Uterus (tissue), 2 donors: ENCODE measurements around the gene RBMS1.

ENCODE experiments used
- POLR2A ChIP-seq, 2 donors: fragments of 450-650 bp; IDR thresholded peaks; one replicate each; pipeline ENCODE4 v1.6.1; 2016; ENCODE audit warnings: antibody characterized with exemption in 2 of 2, mild to moderate bottlenecking in 1 of 2, moderate library complexity in 1 of 2
- TF ChIP-seq, protein P1 (sequence below), 4 experiments: fragments of 200-600 bp in 2 of 4; fragments of 450-650 bp in 2 of 4; sonication (generic) in 2 of 4; IDR thresholded peaks; one replicate each; pipeline ENCODE4 v1.5.1; 2016 to 2019; ENCODE audit warnings: antibody characterized with exemption in 4 of 4, mild to moderate bottlenecking in 2 of 4, moderate library complexity in 1 of 4

DNA sequence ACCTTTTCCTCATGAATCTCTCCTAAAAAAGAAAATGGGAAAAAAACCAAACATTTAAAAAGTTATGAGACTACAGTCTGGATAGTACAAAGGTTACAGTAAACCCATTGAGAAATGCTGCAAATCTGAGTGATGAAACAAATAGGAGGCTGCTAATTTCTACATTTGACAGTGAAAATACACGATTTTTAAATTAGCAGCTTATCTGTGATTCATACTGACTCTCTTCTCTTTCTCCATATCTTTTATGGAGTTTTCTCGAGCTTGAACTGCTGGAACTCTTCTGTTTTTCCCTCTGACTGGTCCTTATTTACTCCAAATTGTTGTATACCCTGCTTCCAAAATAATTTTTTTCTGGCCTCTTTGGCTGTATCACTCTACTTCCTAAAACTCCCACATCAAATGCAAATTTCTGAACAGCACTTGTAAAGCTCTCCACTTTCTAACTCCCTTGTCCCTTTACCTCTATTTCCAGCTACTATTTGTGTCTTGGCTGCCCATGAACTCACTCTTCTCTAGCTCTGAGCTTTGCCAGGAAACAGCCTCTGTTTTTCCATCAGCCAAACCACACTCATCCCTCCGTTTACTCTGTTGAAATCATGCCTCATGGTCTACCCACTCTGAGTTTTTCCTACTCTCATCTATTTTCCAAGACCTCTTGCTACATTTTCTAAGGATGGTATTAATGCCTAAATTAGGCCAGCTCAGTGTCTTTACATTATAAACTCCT, 73.7 kb downstream of the RBMS1 start:
- TF ChIP-seq, protein P1, sequence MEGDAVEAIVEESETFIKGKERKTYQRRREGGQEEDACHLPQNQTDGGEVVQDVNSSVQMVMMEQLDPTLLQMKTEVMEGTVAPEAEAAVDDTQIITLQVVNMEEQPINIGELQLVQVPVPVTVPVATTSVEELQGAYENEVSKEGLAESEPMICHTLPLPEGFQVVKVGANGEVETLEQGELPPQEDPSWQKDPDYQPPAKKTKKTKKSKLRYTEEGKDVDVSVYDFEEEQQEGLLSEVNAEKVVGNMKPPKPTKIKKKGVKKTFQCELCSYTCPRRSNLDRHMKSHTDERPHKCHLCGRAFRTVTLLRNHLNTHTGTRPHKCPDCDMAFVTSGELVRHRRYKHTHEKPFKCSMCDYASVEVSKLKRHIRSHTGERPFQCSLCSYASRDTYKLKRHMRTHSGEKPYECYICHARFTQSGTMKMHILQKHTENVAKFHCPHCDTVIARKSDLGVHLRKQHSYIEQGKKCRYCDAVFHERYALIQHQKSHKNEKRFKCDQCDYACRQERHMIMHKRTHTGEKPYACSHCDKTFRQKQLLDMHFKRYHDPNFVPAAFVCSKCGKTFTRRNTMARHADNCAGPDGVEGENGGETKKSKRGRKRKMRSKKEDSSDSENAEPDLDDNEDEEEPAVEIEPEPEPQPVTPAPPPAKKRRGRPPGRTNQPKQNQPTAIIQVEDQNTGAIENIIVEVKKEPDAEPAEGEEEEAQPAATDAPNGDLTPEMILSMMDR (IDR thresholded peaks at IDR 0.05): no peak
- no peak for TF ChIP-seq POLR2A (IDR thresholded peaks at IDR 0.05)
